Measurements from ENCODE around the gene CDK18. TPM values are rescaled to one million over a fixed set of nuclear protein-coding genes. Genes with fewer than 3 reads are reported as not detected.

CDK18 gene
- total and polyA plus RNA-seq, 2 donors from 2014 or later = 25.7 to 36.3 TPM

DNA sequence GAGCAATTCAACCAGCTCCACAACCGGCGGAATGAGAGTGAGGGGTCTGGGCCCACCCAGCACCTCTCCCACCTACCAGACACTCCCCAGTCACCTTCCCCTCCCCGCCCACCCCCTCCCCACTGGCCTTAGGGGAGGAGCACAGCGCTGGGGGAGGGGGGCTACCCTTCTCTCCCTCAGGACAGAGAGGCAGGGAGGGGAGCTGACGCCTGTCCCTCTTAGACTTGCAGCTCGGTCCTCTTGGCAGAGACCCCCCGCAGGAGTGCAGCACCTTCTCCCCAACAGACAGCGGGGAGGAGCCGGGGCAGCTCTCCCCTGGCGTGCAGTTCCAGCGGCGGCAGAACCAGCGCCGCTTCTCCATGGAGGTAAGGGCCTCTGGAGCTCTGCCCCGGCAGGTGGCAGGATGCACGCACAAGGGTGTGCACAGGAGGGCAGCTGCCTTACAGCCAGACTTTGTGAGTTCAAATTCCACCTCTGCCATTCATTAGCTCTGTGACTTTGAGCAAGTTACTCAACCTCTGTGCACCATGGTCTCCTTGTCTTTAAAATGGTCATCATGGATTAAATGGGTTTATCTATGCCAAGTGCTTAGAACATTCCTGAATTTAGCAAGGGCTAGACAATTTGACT, 18.9 kb downstream of the CDK18 start:
- DNase-seq = no peak
- Histone ChIP-seq H3K9ac (ENCODE audit: low read length in 3 of 3) (no peak overlapping the region), H3K4me3 (ENCODE audit: low read length in 3 of 3) (no peak overlapping the region), H3K9me3 (ENCODE audit: control insufficient read depth in 2 of 3, insufficient read depth in 1 of 3, low read length in 3 of 3) (no peaks in the 10 kb centered on the region), H3K4me1 (ENCODE audit: control insufficient read depth in 2 of 3, insufficient read depth in 2 of 3, low read depth in 1 of 3, low read length in 3 of 3) (peaks cover 2 to 28% (median 4%) of the 10 kb centered on the region in 3 donors), H3K36me3 (ENCODE audit: control insufficient read depth in 2 of 3, insufficient read depth in 3 of 3, low read length in 3 of 3) (peaks cover 0 to 16% (median 7%) of the 10 kb centered on the region in 3 donors), H3K27ac (ENCODE audit: low read depth in 2 of 2, low read length in 2 of 2) (no peak overlapping the region), H3K27me3 (ENCODE audit: control insufficient read depth, insufficient read depth, low read length) (no peaks in the 10 kb centered on the region)
- TF ChIP-seq, protein P1, sequence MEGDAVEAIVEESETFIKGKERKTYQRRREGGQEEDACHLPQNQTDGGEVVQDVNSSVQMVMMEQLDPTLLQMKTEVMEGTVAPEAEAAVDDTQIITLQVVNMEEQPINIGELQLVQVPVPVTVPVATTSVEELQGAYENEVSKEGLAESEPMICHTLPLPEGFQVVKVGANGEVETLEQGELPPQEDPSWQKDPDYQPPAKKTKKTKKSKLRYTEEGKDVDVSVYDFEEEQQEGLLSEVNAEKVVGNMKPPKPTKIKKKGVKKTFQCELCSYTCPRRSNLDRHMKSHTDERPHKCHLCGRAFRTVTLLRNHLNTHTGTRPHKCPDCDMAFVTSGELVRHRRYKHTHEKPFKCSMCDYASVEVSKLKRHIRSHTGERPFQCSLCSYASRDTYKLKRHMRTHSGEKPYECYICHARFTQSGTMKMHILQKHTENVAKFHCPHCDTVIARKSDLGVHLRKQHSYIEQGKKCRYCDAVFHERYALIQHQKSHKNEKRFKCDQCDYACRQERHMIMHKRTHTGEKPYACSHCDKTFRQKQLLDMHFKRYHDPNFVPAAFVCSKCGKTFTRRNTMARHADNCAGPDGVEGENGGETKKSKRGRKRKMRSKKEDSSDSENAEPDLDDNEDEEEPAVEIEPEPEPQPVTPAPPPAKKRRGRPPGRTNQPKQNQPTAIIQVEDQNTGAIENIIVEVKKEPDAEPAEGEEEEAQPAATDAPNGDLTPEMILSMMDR (IDR thresholded peaks at IDR 0.05; ENCODE audit: borderline replicate concordance, extremely low read depth, insufficient read depth) = no peak
- no peak for FAIRE-seq
- intact Hi-C loops (cut with DNase I) = no loop called here

DNA sequence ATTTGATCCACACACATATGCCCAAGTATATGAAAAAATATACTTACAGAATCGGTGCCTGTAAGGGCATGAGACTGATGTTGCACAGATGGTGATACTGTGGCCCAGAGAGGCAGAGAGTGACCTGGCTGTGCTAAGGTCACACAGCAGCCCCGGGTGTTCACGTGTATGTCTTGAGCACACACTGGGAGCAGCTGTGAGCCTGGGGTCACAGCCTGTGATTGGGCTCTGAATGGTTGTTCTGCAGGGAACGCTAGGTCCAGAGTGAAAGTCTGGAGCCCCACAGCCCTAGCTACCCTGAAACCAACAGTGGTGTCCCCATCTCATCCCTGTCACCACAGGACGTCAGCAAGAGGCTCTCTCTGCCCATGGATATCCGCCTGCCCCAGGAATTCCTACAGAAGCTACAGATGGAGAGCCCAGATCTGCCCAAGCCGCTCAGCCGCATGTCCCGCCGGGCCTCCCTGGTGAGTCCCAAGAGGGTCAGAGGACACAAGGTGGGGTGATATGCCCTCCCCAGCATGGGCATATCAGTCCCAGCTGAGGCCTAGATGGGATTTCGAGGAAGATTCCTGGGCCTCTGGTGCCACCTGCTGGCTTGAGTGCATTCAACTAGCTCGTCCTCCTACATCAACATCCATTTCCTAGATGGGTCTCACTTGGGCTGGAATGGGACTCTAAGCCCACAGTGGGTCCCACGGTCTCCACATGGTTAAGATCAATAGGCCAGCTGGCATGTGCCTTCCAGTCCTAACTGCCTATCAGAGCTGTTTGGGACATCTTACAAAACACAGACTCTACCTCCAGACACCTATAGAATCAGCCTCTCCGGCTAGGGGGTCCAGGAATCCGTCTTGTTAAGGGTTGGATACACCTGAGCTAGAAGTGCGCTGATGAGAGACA, 19.7 kb downstream of the CDK18 start:
- intact Hi-C loops (cut with DNase I) = no loop called here
- DNase-seq (peak in 4 of 5 donors; percentile 81 to 90 (median 83)), FAIRE-seq (no peak)
- no peak overlapping the region for H3K27ac ChIP-seq (ENCODE audit: low read depth in 2 of 2, low read length in 2 of 2)
- H3K4me1 ChIP-seq (ENCODE audit: control insufficient read depth in 2 of 3, insufficient read depth in 2 of 3, low read depth in 1 of 3, low read length in 3 of 3) = peaks cover under 1 to 21% (median 2%) of the 10 kb centered on the region in 3 donors
- H3K36me3 ChIP-seq (ENCODE audit: control insufficient read depth in 2 of 3, insufficient read depth in 3 of 3, low read length in 3 of 3) = peaks cover 0 to 16% (median 7%) of the 10 kb centered on the region in 3 donors
- no peak overlapping the region for H3K9ac ChIP-seq (ENCODE audit: low read length in 3 of 3)
- TF ChIP-seq, protein P1 (IDR thresholded peaks at IDR 0.05; ENCODE audit: borderline replicate concordance, extremely low read depth, insufficient read depth) = peak; percentile 85
- H3K9me3 ChIP-seq (ENCODE audit: control insufficient read depth in 2 of 3, insufficient read depth in 1 of 3, low read length in 3 of 3) = no peaks in the 10 kb centered on the region
- H3K27me3 ChIP-seq (ENCODE audit: control insufficient read depth, insufficient read depth, low read length) = no peaks in the 10 kb centered on the region
- H3K4me3 ChIP-seq (ENCODE audit: low read length in 3 of 3) = no peak overlapping the region

DNA sequence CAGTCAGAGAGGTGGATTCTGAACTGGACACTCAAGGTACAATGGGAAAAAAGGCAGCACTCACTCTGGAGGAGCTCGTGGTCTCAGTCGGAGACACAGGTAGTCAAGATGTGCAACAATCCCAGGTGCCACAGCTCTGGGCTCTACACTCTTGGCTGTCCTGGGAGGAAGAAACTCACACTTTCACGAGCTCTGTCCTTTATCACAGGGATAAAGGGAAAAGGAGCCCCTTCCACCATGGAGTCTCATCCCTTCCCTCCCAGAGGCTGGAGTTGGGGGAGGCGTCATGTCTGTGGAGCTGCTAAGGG, 20.3 kb downstream of the CDK18 start:
- TF ChIP-seq, protein P1 (IDR thresholded peaks at IDR 0.05; ENCODE audit: borderline replicate concordance, extremely low read depth, insufficient read depth) = no peak
- Histone ChIP-seq H3K9me3 (ENCODE audit: control insufficient read depth in 2 of 3, insufficient read depth in 1 of 3, low read length in 3 of 3) (no peaks in the 10 kb centered on the region), H3K27ac (ENCODE audit: low read depth in 2 of 2, low read length in 2 of 2) (no peak overlapping the region), H3K36me3 (ENCODE audit: control insufficient read depth in 2 of 3, insufficient read depth in 3 of 3, low read length in 3 of 3) (peaks cover 0 to 16% (median 7%) of the 10 kb centered on the region in 3 donors), H3K4me1 (ENCODE audit: control insufficient read depth in 2 of 3, insufficient read depth in 2 of 3, low read depth in 1 of 3, low read length in 3 of 3) (peaks cover 0 to 17% (median 0%) of the 10 kb centered on the region in 3 donors), H3K9ac (ENCODE audit: low read length in 3 of 3) (no peak overlapping the region), H3K4me3 (ENCODE audit: low read length in 3 of 3) (no peak overlapping the region), H3K27me3 (ENCODE audit: control insufficient read depth, insufficient read depth, low read length) (no peaks in the 10 kb centered on the region)
- intact Hi-C loops (cut with DNase I) = loop anchor here (5.0 kb wide), 2 partner anchors 37 to 133 kb away; no protein-coding TSS in a partner anchor
- DNase-seq = no peak
- FAIRE-seq = no peak
